H9 (cell line): ENCODE data around the gene COPS8. TPM values are rescaled to one million over a fixed set of nuclear protein-coding genes. Genes with fewer than 3 reads are reported as not detected.

Experiments used
- DNase-seq: peaks from one replicate; pipeline ENCODE4 v3.0.0-alpha.2; 2017
- H2AFZ ChIP-seq: one replicate; pipeline ENCODE4 v1.6.1; 2013; ENCODE audit warnings: mild to moderate bottlenecking, low read length, control low read depth, moderate library complexity
- H2AK5ac ChIP-seq: 2 replicates; pipeline ENCODE4 v1.6.1; 2013; ENCODE audit warnings: low read length, control low read depth, mixed read lengths; ENCODE audit not compliant: insufficient read length
- H2BK120ac ChIP-seq: one replicate; pipeline ENCODE4 v1.6.1; 2013; ENCODE audit warnings: low read depth, mild to moderate bottlenecking, low read length, control low read depth, inconsistent platforms; ENCODE audit not compliant: poor library complexity, severe bottlenecking
- H2BK12ac ChIP-seq: 2 replicates; pipeline ENCODE4 v1.6.1; 2013; ENCODE audit warnings: low read length, control low read depth, mixed read lengths, low read depth; ENCODE audit not compliant: insufficient read length
- H2BK15ac ChIP-seq: 2 replicates; pipeline ENCODE4 v1.6.1; 2013; ENCODE audit warnings: low read depth, low read length, control low read depth
- H2BK20ac ChIP-seq: one replicate; pipeline ENCODE4 v1.6.1; 2013; ENCODE audit warnings: low read depth, mild to moderate bottlenecking, low read length, control low read depth, inconsistent platforms; ENCODE audit not compliant: poor library complexity, severe bottlenecking
- H2BK5ac ChIP-seq: 2 replicates; pipeline ENCODE4 v1.6.1; 2013; ENCODE audit warnings: low read length, control low read depth, mixed read lengths; ENCODE audit not compliant: insufficient read length
- H3K14ac ChIP-seq: 2 replicates; pipeline ENCODE4 v1.6.1; 2013; ENCODE audit warnings: low read length, control low read depth; ENCODE audit not compliant: insufficient read depth
- H3K18ac ChIP-seq: 2 replicates; pipeline ENCODE4 v1.6.1; 2013; ENCODE audit warnings: low read depth, mild to moderate bottlenecking, mixed read lengths, low read length, control low read depth; ENCODE audit not compliant: insufficient read length
- H3K23ac ChIP-seq: 2 replicates; pipeline ENCODE4 v1.6.1; 2013; ENCODE audit warnings: low read length, control low read depth, mixed read lengths, low read depth; ENCODE audit not compliant: insufficient read length
- H3K23me2 ChIP-seq: 2 replicates; pipeline ENCODE4 v1.6.1; 2013; ENCODE audit warnings: low read depth, mild to moderate bottlenecking, mixed read lengths, low read length, control low read depth; ENCODE audit not compliant: insufficient read length, poor library complexity, severe bottlenecking
- H3K27ac ChIP-seq: 2 replicates; pipeline ENCODE4 v1.5.1; 2013; ENCODE audit warnings: low read length, control low read depth, mixed read lengths, low read depth; ENCODE audit not compliant: insufficient read length
- H3K27me3 ChIP-seq: 2 replicates; pipeline ENCODE4 v1.6.1; 2013; ENCODE audit warnings: low read length, control low read depth, inconsistent platforms; ENCODE audit not compliant: insufficient read depth
- H3K4ac ChIP-seq: 2 replicates; pipeline ENCODE4 v1.6.1; 2013; ENCODE audit warnings: low read depth, mild to moderate bottlenecking, control low read depth, inconsistent platforms, low read length, moderate library complexity
- H3K4me1 ChIP-seq: 2 replicates; pipeline ENCODE4 v1.6.1; 2013; ENCODE audit warnings: low read length, control low read depth, inconsistent platforms; ENCODE audit not compliant: insufficient read depth
- H3K4me2 ChIP-seq: 2 replicates; pipeline ENCODE4 v1.6.1; 2013; ENCODE audit warnings: low read length, control low read depth, mixed read lengths; ENCODE audit not compliant: insufficient read length, insufficient read depth
- H3K56ac ChIP-seq: 2 replicates; pipeline ENCODE4 v1.6.1; 2013; ENCODE audit warnings: low read depth, mild to moderate bottlenecking, mixed read lengths, low read length, control low read depth; ENCODE audit not compliant: insufficient read length
- H3K79me1 ChIP-seq: 2 replicates; pipeline ENCODE4 v1.6.1; 2013; ENCODE audit warnings: low read depth, mild to moderate bottlenecking, moderate library complexity, low read length, control low read depth, inconsistent platforms; ENCODE audit not compliant: insufficient read depth, poor library complexity, severe bottlenecking
- H3K79me2 ChIP-seq: 2 replicates; pipeline ENCODE4 v1.6.1; 2013; ENCODE audit warnings: low read length, control low read depth, inconsistent platforms; ENCODE audit not compliant: insufficient read depth
- H3K9ac ChIP-seq: 2 replicates; pipeline ENCODE4 v1.6.1; 2013; ENCODE audit warnings: low read length, control low read depth, mixed read lengths; ENCODE audit not compliant: insufficient read length; ENCODE audit errors: extremely low read depth
- H3K9me3 ChIP-seq: one replicate; pipeline ENCODE4 v1.6.1; 2013; ENCODE audit warnings: low read depth, low read length, inconsistent platforms; ENCODE audit not compliant: control insufficient read depth
- H3T11ph ChIP-seq: one replicate; pipeline ENCODE4 v1.6.1; 2013; ENCODE audit warnings: mild to moderate bottlenecking, low read length, control low read depth, inconsistent platforms
- H4K20me1 ChIP-seq: one replicate; pipeline ENCODE4 v1.6.1; 2013; ENCODE audit not compliant: control insufficient read depth, insufficient read length, insufficient read depth
- H4K5ac ChIP-seq: 2 replicates; pipeline ENCODE4 v1.6.1; 2013; ENCODE audit warnings: low read depth, mild to moderate bottlenecking, mixed read lengths, low read length, control low read depth; ENCODE audit not compliant: insufficient read length
- H4K8ac ChIP-seq: replicated peaks from 2 replicates; pipeline ENCODE4 v1.6.1; 2013; ENCODE audit warnings: low read length, control low read depth, mixed read lengths, low read depth; ENCODE audit not compliant: insufficient read length
- H4K91ac ChIP-seq: 2 replicates; pipeline ENCODE4 v1.6.1; 2013; ENCODE audit warnings: low read depth, mild to moderate bottlenecking, moderate library complexity, mixed read lengths, low read length, control low read depth; ENCODE audit not compliant: insufficient read length
- H3K27ac Mint-ChIP-seq, 3 experiments: 2 replicates in 2 of 3; 3 replicates in 1 of 3; pipeline ENCODE4 v1.8.0; 2020 to 2021; ENCODE audit warnings: mixed read lengths in 3 of 3, mild to moderate bottlenecking in 1 of 3, moderate library complexity in 1 of 3
- H3K27me3 Mint-ChIP-seq: 2 replicates; pipeline ENCODE4 v1.8.0; 2021; ENCODE audit warnings: low read depth, mild to moderate bottlenecking, moderate library complexity, mixed read lengths
- H3K36me3 Mint-ChIP-seq, 3 experiments: 2 replicates in 2 of 3; 3 replicates in 1 of 3; pipeline ENCODE4 v1.8.0; 2020 to 2021; ENCODE audit warnings: low read depth in 3 of 3, mixed read lengths in 3 of 3; ENCODE audit not compliant: insufficient read depth in 1 of 3
- H3K4me1 Mint-ChIP-seq, 2 experiments: 2 replicates each; pipeline ENCODE4 v1.8.0; 2020; ENCODE audit warnings: mixed read lengths in 2 of 2
- H3K4me3 Mint-ChIP-seq, 2 experiments: 2 replicates in 1 of 2; 3 replicates in 1 of 2; pipeline ENCODE4 v1.8.0; 2020 to 2021; ENCODE audit warnings: mild to moderate bottlenecking in 2 of 2, mixed read lengths in 2 of 2, moderate library complexity in 1 of 2
- H3K9me3 Mint-ChIP-seq, 2 experiments: 2 replicates in 1 of 2; 3 replicates in 1 of 2; pipeline ENCODE4 v1.8.0; 2020; ENCODE audit warnings: mild to moderate bottlenecking in 2 of 2, mixed read lengths in 2 of 2, moderate library complexity in 1 of 2
- WGBS: extraction: QIAGEN DNeasy Blood & Tissue Kit; methylation state at CpG from one replicate; pipeline ENCODE4 v1.1.7; 2013; ENCODE audit warnings: missing lambda C conversion rate, low lambda C conversion rate, mixed read lengths; ENCODE audit not compliant: insufficient read length; ENCODE audit errors: extremely low coverage; 5-methylcytosine and 5-hydroxymethylcytosine counted together
- total RNA-seq: library from RNA; stranded (reverse); gene quantifications from 2 replicates; pipeline ENCODE4 v1.2.1, GENCODE V29; 2021
- TF ChIP-seq, protein P1 (sequence below): fragments of 200-600 bp; sonication (generic); conservative IDR thresholded peaks from 3 replicates; pipeline ENCODE4 v1.8.0; 2021; ENCODE audit warnings: antibody characterized with exemption, mild to moderate bottlenecking

The COPS8 gene
- total RNA-seq, 1 experiment from 2014 or later, result 65.2 TPM

- Histone ChIP-seq H3K56ac (no peak overlapping the region), H2BK12ac (peak overlapping the region; percentile 71), H3K4me1 (peaks cover 4% of the 10 kb centered on the region; the same call in 1 of the 2 replicates), H2BK120ac (no peak overlapping the region), H3K4me2 (no peak overlapping the region), H3K4ac (no peak overlapping the region), H4K8ac (no peak overlapping the region), H3K23me2 (no peaks in the 10 kb centered on the region), H3K14ac (no peak overlapping the region), H3K79me2 (no peaks in the 10 kb centered on the region), H2BK5ac (no peak overlapping the region), H3K23ac (no peak overlapping the region), H4K5ac (no peak overlapping the region), H4K20me1 (no peaks in the 10 kb centered on the region), H3K9me3 (no peaks in the 10 kb centered on the region), H3K18ac (peak overlapping the region; percentile 53), H2BK15ac (no peak overlapping the region), H4K91ac (no peak overlapping the region), H3K79me1 (no peaks in the 10 kb centered on the region), H3K27me3 (no peaks in the 10 kb centered on the region), H2AK5ac (no peak overlapping the region), H3K27ac (no peak overlapping the region), H3K9ac (no peak overlapping the region), H3T11ph (no peak overlapping the region), H2AFZ (peak overlapping the region; percentile 34), H2BK20ac (no peak overlapping the region)
- WGBS, result no CpG with 5 or more reads among the region's 5 CpGs
- Mint-ChIP-seq H3K4me1 (peaks cover 0 to under 1% of the 10 kb centered on the region in 2 experiments; a peak in 2 of 4 replicates), H3K9me3 (no peaks in the 10 kb centered on the region; a peak in 1 of 5 replicates), H3K27me3 (no peaks in the 10 kb centered on the region), H3K4me3 (no peak overlapping the region), H3K36me3 (no peaks in the 10 kb centered on the region), H3K27ac (peak overlapping the region in 1 of 3 experiments; percentile 31; a peak in 2 of 7 replicates)
- DNase-seq, result peak; percentile 73
- TF ChIP-seq, protein P1, sequence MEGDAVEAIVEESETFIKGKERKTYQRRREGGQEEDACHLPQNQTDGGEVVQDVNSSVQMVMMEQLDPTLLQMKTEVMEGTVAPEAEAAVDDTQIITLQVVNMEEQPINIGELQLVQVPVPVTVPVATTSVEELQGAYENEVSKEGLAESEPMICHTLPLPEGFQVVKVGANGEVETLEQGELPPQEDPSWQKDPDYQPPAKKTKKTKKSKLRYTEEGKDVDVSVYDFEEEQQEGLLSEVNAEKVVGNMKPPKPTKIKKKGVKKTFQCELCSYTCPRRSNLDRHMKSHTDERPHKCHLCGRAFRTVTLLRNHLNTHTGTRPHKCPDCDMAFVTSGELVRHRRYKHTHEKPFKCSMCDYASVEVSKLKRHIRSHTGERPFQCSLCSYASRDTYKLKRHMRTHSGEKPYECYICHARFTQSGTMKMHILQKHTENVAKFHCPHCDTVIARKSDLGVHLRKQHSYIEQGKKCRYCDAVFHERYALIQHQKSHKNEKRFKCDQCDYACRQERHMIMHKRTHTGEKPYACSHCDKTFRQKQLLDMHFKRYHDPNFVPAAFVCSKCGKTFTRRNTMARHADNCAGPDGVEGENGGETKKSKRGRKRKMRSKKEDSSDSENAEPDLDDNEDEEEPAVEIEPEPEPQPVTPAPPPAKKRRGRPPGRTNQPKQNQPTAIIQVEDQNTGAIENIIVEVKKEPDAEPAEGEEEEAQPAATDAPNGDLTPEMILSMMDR, result peak; percentile 78
These were observed 47.1 kb downstream of the COPS8 start for GRCh38 chr2:237132799-237133198.
